ENCODE data around the gene ARFGAP2.

Gene ARFGAP2

GRCh38 chr11:47186700-47187695, 10.3 kb upstream of the ARFGAP2 start:
- DNase-seq (ENCODE audit: low spot score), result no peak

DNA sequence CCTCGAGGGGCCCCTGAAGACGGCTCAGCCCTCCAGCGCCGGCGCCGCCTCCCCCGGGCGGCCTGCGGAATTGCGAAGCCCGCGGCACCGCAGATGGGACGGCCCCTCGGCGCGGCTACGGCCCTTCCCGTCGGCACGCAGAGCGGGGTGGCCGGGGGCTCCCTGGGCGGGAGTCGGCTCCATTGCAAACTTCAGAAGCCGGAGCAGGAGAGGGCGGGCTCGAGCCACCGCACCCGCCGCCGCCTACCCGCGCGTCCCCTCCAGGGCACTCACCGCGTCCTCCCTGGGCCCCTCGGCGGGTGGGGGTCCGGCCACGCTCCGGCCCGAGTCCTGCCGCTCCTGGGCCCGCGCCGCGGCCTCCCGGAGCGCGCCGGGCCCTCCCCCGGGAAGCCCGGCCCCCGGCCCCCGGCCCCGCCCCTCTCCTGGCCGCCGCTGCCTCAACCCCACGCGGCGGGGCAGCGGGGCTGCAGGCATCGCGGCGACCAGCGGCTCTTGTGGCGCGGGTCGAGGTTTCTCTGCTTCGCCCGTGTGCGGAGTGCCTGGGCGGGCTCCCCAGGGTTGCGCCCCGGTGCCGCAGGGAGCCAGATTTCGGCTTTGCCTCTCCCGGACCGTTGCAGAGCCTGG, 9.5 kb upstream of the ARFGAP2 start, which contains the start of gene PACSIN3:
PACSIN3 (minus strand) TSS at position 359 of the 624 bp plus-strand sequence. CDS start 3,707 bp downstream, outside the sequence.
- DNase-seq (ENCODE audit: low spot score), result peak; percentile 48

DNA sequence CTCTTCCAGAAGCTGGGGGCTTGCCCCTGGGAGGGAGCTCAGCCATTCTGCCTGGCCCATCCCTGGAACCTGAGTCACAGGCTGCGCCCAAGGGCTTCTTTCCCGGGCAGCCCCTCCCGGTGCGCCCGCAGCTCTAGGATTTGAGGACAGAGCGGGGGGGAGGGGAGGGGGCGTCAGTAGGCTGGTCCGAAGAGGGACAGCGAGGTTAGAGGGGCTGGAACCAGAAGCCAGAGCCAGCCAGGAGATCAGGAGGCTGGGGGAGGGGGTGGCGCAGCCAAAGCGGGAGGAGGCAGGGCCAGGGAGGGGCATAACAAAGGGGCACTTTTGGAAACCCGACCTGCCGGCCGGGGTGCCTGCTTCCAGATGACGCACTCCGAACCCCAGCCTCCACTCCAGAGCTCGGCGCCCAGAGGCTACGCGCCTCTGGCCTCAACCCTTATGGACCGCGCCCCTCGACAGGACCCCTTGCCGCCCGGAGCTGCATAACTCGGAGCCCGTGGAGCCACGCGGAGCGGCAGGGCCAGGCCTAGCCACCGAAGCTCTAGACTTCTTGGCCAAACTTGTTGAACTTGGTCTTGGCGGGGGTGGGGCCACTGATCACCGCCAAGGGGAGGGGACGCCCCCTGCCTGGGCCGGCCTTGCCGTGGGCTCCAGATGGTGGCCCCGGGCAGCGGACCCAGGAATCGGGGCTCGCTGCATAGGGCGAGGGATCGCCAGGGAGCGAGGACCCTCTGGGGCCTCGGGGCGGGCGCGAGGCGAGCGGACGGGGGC, 8.8 kb upstream of the ARFGAP2 start:
- DNase-seq (ENCODE audit: low spot score), result peak; percentile 51

- DNase-seq (ENCODE audit: low spot score), result no peak
Measured at GRCh38 chr11:47184711-47185304, 8.1 kb upstream of the ARFGAP2 start.

DNA sequence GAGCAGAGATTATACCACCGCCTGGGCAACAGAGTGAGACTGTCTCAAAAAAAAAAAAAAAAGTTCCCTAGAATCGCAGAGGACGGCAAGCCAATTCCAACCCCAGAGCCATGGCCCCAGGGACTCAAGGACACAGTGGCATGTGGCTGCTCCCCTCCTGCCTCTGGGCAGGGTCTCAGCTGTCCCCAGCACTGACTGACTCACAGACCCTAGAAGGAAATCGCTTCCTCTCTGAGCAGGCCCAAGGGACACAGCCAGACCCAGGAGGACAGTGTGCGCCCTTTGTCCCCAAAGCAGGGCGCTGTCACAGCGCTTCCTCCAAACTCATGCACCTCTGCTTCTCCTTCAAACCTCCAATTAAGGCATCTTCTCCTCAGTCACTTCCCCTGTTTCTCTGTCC, 7.3 kb upstream of the ARFGAP2 start:
- DNase-seq (ENCODE audit: low spot score), result no peak

- DNase-seq (ENCODE audit: low spot score), result no peak
Measured at GRCh38 chr11:47183031-47183856, 6.6 kb upstream of the ARFGAP2 start.

- DNase-seq (ENCODE audit: low spot score), result no peak
Measured at GRCh38 chr11:47182380-47182779, 5.7 kb upstream of the ARFGAP2 start.

DNA sequence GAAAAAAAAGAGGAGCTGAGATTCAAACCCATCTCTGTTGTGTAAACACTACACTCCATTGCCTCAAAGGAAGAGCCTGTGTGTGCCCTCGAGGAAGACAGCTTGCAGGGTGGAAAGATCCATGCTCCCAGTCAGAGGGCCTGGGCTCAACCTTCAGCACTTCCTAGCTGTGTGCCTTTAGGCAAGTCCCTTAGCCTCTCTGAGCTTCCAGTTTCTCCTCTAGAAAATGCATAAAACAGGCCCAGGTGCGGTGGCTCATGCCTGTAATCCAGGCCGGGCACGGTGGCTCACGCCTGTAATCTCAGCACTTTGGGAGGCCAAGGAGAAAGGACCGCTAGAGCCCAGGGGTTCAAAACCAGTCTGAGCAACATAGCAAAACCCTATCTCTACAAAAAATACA, 4.6 kb upstream of the ARFGAP2 start:
- no peak for DNase-seq (ENCODE audit: low spot score)

DNA sequence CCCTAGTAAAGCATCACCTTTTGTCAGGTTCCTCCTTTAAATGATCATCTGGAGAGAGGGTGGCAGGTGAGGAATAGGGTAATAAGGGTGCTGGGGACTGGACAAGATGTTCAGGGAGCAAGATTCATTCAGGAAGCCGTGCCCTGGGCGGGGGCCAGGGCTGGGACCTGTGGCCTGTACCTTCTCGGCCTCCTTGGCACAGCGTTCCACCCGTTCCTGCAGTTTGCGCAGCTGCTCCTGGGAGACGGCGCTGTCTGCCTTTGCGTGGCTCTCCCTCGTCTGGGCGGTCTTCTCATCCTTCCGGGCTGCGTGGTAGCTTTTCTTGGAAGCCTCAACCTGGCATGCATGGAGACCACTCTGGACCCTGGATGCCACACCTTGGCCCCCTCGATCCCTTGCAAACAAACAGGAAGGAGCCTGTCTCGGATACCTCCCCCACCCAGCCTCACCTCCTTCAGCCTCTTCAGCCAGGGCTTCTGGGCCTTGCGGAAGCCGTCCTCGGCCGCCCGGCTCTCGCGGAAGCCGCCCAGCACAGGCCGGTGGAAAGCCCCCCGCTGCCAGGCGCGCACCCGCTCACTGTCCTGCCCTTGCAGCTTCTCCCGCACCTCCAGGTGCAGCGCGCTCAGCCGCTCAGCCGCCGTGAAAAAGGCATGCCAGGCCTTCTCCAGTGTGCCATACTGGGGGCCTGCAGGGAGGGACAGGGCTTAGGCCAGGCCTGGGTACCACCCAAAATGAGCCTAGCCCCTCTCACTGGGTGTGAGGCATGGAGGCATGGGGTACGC, 3.5 kb upstream of the ARFGAP2 start:
- DNase-seq (ENCODE audit: low spot score), result no peak

DNA sequence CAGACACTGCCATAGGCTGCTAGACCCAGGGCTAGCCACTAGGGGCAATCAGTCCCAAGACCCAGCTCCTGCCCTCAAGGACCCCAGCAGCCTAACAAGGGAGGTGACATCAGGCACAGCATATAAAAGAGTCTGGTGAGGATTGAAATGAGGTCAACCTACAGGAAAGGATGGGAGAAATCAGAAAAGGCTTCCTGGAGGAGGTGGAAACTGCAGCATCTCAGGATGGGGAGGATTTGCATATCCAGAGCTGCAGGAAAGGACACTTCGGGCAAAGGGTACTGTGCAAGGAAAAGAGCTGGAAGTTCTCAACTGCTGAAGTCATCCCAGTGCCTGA, 2.9 kb upstream of the ARFGAP2 start:
- DNase-seq (ENCODE audit: low spot score), result peak; percentile 42

GRCh38 chr11:47178737-47179654, 2.3 kb upstream of the ARFGAP2 start:
- DNase-seq (ENCODE audit: low spot score), result no peak

DNA sequence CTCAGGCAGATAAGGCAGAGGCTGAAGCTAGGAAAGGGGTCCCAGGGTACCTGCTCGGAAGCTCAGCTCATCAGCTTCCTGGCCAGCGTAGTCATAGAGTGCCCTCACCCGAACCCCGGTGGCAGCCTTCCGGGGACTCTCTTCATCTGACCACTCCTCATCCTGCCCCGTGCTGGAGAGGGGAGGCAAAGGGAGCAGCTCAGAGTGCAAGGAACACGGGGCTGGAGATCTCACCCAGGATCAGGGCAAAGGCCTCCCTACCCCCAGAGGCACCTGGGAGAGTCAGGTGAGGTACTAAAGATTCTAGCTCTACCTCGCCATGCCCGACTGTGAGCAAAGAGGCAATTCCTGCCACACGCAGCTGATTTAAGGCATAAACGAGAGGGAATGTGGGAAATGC, 1.6 kb upstream of the ARFGAP2 start:
- DNase-seq (ENCODE audit: low spot score), result no peak

GRCh38 chr11:47177846-47178245, 1.2 kb upstream of the ARFGAP2 start:
- DNase-seq (ENCODE audit: low spot score), result no peak

- peak; percentile 93 for DNase-seq (ENCODE audit: low spot score)
Measured at GRCh38 chr11:47177229-47177845, 658 bp upstream of the ARFGAP2 start.

DNA sequence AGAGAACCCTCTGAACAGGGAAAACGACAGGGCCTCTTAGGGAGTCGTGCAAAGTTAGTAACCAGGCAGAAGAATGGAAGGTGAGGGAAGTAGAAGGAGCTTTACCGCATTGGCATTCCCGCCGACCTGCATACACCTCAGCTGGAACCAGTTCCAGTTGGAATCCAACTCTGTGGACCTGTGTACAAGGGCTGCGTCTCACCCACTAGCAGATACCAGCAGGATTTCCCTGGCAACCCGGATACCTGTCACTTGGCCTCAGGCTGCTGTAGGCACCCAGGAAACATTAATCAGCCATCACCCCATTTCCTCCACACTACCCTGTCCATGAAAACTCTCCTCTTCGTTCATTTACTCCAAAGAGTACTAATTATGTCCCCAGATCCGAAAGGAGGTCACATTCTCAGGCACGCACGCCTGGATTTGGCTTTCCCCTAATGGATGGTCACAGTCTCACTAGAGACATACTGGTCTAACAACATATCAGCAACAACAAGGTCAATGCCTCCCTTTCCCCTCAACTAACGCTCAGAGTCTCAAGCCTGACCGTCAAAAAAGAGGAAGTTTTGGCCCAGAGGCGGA, 842 bp downstream of the ARFGAP2 start:
- DNase-seq (ENCODE audit: low spot score), result no peak

DNA sequence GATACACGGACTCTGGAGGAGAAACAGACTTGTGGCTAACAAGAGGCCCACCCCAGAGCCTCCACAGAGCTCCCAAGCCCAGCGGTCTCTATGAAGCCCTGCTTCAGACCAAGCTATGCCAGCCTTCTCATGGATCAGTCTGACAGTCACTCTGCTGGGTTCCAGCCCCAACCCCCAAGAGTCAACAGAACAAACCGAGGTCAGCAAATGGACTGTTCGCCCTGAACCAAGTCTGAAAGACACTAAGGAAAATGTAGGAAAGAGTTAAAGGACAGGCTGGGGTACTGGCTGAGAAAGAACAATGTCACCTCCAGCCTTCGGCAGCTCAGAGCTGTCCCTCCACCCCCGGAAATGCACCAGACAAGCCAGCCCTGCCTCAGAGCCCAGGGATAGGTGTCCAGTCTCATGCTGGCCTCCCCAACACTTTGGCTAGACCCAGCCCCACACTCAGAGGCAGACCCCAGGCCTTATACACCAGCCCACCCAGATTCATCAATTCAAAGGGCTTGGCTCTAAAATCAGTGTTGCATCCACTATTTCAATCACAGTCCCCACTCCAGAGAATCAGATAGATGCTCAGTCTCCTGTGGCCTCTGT, 3.8 kb downstream of the ARFGAP2 start:
- no peak for DNase-seq (ENCODE audit: low spot score)

GRCh38 chr11:47171856-47172255, 4.8 kb downstream of the ARFGAP2 start:
- no peak for DNase-seq (ENCODE audit: low spot score)
